Esophagus muscularis mucosa (tissue), 3 donors: ENCODE data around the gene MRLN.

Source experiments
- CTCF ChIP-seq, 3 experiments: fragments of 200-600 bp in 2 of 3; fragments of 450-650 bp in 1 of 3; sonication (generic) in 2 of 3; IDR thresholded peaks; one replicate each; pipeline ENCODE4 v1.5.1; 2017 to 2019; ENCODE audit warnings: antibody characterized with exemption in 3 of 3, mild to moderate bottlenecking in 2 of 3, moderate library complexity in 1 of 3
- POLR2A ChIP-seq: fragments of 450-650 bp; IDR thresholded peaks from one replicate; pipeline ENCODE4 v1.6.1; 2017; ENCODE audit warnings: antibody characterized with exemption, moderate library complexity, mild to moderate bottlenecking, low read depth
- POLR2AphosphoS5 ChIP-seq, 2 donors: sonication (generic); formaldehyde crosslinking; IDR thresholded peaks; one replicate each; pipeline ENCODE4 v1.6.1; 2017; ENCODE audit warnings: antibody characterized with exemption in 2 of 2

GRCh38 chr10:59706851-59707797, 46.1 kb downstream of the MRLN start:
- TF ChIP-seq CTCF (IDR thresholded peaks at IDR 0.05): no peak
- no peak for TF ChIP-seq POLR2AphosphoS5 (IDR thresholded peaks at IDR 0.05)
- no peak for TF ChIP-seq POLR2A
